GM18498 (cell line): ENCODE data around the gene VCAN.

ENCODE experiments used
- ATAC-seq: cut with Tn5 transposase; IDR thresholded peaks from one replicate; pipeline ENCODE4 v1.9.1; 2021; ENCODE audit warnings: mild to moderate bottlenecking, moderate library complexity; ENCODE audit not compliant: unreplicated experiment

Gene VCAN

DNA sequence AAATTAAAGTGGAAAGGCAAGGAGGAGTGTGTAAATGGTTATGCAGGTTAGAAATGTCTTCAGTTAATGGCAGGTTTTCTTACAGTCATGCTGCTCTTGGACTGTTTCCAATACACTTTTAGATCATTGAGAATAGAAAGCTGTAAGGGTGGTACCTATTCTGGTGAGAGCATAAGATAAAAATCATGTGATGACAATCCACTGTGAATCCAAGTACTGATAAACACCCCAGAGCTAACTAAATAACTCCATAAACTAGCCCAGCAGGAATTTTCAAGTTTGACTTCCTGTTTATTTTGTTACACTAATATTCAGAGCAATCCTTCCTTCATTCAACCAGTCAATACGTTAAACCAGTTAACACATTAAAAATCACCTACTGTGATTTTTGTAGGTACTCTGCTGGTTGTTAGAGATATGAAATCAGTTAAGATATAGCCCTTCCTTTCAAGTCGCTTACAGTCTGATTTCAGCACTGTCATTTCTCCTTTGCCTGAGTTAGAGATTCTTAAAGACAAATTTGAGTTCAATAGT, 22.6 kb downstream of the VCAN start:
- ATAC-seq = no peak

DNA sequence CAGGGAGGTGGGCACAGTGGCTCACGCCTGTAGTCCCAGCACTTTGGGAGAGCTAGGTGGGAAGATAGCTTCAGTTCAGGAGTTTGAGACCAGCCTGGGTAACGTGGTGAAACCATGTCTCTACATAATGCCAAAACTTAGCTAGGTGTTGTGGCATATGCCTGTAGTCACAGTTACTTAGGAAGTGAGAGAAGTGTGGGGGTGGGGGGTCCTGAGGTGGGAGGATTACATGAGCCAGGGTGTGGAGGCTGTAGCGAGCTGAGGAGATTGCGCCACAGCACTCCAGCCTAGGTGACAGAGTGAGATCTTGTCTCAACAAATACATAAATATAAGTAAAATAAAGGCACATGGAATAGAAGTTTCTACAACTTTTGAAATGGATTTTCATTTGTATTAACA, 23.1 kb downstream of the VCAN start:
- no peak for ATAC-seq

DNA sequence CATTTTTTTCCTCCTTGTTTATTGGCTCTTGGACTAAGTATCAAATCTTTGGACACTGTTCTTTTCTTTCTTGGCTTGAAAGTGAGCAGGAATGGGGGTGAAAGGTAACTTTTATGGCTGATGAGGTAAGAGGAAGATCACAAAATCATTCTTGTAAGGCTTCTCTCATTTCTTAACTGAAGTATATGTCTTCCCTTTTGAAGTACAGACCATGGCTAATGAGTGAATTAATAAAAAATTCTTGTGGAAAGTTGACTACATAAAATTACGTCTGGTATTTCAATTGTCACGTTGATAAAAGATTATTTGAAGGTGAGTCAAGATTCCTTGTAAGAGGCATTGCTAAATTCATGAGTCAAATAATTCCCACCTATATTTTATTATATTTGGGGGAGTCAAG, 25.1 kb downstream of the VCAN start:
- ATAC-seq = no peak

DNA sequence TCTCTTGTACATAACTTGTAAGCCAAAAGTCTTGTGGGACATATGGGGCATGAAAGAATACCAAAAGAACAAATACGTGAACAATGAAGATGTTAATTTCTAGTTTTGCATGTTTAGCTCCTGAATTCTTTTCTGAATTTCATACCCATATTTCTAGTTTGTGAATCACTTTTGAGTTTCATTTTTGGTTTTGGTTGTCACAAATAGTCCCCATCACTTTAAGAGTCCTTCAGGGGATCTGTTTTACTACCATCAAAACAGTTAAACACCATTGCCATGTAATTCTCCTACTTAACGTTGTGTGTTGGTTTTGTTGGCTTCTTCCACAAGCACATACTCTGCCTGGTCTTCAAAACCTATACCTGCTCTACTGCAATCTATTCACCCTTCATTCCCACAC, 27.0 kb downstream of the VCAN start:
- peak; percentile 69 for ATAC-seq

DNA sequence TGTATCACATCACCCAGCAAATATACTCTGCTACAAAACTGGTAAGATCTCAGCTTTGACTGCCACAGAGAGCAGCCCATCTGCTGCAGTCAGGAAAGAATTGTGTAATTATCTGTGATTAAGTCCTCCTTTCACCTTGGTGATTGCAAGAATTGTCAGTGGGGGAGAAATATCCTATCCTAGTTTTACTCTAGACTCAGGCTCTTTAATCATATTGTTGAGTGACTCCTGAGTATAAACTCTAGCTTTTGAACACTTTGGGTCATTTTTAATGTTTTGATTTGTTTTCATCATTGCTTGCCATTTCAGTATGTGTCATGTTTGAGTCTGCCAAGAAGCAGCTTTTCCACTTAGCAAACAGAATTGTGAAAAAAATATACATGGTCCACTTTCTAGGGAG, 32.1 kb downstream of the VCAN start:
- ATAC-seq = no peak

DNA sequence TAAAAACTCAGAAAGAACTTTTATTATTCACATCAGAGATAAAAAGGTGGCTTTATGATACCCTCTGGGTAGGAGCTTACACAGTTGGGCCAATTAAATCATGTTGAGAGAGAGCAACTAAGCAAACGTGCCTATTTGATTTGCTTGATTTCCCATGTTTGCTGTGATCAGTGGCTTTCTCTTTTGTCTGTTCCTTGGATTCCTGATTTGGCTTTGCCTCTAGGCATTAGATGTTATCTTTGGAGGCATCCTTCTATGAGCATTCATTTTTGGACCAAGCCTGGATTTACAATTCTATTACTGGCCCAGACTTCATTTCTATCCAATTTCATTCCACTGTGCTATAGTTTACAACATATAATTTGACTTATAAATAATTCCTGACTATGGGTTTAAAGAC, 35.9 kb downstream of the VCAN start:
- ATAC-seq = no peak

DNA sequence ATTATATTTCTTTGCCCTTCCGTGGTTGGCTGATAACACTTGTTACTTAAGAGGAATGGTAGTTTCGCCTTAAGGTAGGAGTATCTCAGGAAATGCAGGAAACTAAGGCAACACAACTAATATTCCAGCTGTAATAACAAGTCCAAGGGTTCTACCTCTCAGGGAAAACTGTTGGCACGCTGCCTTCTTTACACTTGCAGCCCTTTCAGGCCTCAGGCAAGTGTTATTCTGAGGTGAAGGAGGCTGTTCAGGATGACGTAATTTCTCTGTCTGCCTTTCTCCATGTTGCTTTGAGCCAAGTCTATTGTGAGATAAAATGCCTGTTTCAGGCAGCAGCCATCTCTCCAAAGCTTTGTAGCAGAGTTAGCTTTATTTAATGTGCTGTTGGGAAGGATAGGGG, 38.0 kb downstream of the VCAN start:
- no peak for ATAC-seq

DNA sequence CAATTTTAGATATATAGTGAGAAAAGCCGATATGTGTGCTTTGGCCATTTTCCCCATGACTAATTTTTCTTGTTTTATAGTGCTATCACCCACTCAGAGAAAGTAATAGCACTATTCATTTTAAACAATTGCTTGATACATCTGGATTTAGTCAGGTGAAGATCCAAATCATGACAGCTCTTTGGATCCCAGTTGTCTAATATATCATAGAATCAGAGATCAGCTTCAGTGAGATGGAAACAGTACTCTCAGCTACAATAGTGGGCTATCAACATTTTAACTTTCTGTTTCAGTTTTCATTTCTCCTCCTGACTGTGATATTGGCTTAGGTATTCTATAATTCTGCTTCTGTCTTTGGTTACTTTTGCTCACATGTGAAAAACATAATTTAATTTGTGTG, 38.7 kb downstream of the VCAN start:
- ATAC-seq = peak; percentile 93

DNA sequence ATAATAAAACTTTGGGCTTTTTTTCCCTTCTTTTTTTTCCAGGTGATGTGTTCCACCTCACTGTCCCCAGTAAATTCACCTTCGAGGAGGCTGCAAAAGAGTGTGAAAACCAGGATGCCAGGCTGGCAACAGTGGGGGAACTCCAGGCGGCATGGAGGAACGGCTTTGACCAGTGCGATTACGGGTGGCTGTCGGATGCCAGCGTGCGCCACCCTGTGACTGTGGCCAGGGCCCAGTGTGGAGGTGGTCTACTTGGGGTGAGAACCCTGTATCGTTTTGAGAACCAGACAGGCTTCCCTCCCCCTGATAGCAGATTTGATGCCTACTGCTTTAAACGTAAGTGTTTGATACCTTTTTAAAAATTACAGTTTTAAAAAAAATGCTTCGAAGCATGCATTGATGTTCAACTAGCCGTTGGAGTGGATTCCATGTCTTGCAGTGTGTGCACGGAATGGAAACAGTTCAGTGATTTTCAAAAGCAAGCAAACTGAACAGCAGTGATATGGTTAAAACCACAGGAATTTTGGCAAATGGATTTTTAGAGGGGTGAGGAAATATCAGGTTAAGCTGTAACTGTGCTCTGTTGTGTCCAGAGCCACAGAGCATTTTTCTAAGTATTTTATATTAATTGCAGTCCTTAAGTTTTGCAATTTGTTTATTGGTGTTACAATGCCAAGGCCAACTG, 40.7 kb downstream of the VCAN start:
- ATAC-seq = no peak

DNA sequence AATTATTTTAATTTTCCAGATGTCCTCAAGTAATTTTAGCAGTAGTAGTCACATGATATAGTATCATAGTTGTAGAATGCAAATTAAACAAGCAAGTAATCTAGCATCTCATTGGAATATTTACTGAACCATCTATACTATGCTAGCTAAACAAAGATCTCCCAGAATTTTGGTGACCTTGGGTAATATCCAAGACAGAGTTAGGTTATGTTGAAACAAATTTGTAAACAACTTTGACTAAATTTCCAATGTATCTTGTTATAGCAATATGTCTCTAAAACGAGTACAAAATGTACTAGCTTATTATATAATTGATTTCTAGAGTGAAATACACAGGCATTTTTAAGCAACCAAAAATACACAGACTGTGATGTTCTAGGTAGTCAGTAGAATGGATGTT, 41.5 kb downstream of the VCAN start:
- ATAC-seq = no peak

DNA sequence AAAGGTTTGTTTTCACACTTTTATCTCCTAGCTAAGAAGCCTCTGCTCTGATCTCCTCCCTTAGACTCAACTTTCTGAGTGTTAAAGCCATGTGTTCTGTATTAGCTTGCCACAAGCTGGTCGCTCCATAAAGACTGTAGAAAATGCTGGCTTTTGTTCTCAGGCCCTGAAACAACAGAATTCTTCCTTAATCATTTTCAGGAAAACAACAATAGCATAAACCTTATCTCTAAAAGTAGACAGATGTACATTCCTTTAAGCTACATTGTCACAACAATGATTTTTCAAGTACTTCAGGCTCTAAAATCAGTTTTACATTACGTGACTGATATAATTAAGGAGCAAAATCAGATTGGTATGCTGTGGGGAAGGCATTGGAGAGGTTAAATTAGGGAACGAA, 41.9 kb downstream of the VCAN start:
- ATAC-seq = no peak

DNA sequence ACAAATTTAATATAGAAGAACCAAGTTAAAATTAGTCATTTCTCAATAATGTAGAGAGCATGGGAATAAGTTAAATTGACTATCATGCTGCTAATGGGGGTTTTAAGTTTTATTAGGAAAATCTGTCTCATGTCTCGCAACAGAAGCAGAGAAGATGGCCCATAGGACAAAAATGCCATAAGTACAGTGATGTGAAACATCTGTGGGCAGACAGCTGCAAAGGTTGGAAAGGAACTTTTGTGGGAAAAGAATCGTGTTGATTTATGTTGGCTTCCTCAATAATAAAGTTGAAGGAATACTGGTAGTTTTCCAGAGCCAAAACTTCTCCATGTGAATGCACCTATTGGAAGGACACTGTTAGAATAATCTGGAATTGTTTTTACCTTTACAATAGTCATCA, 44.8 kb downstream of the VCAN start:
- ATAC-seq = no peak

DNA sequence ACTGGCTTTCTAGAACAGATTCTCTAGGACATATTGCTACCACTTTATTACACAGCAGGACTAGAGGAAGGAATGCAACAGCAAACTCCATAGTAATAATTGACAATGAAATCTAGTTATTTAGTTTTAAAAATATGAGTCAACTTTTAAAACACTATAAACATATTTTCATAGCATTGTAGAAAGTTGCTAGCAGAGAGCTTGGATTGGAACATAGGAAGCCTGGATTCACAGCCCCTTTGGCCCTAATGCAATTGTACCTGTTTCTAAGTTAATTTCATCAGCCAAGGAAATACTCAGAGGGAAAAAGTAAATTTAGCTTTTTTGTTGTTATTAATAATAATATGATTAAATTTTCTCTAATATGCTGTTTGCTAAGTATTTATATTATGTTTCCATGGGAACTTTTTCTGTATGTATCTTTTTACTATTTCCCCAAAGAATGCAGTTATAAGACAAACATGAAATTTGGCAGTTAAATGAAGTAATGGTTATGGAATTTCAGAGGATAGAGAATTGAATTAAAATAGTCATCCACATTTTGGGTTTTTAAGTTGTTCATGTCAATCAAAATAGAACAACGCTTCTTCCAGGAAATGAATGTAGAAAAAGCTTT, 45.6 kb downstream of the VCAN start:
- no peak for ATAC-seq

DNA sequence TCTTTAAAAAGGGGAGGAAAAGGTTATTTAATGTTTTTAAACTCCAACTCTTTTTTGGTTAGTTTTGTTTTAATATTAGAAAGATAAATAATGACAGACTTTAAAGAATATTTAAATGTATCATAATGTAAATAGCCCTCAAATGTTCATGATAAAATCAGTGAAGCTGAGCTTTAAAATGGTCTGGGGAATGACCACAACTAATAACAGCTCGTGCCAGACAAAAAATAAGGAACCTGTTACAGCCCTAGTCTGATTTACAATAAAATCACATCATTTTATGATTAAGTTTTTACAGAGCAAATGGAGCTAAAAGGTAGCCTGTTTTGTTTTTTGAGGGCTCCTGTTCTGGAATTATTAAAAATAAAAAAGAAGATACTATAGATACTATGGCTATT, 46.1 kb downstream of the VCAN start:
- ATAC-seq = no peak

DNA sequence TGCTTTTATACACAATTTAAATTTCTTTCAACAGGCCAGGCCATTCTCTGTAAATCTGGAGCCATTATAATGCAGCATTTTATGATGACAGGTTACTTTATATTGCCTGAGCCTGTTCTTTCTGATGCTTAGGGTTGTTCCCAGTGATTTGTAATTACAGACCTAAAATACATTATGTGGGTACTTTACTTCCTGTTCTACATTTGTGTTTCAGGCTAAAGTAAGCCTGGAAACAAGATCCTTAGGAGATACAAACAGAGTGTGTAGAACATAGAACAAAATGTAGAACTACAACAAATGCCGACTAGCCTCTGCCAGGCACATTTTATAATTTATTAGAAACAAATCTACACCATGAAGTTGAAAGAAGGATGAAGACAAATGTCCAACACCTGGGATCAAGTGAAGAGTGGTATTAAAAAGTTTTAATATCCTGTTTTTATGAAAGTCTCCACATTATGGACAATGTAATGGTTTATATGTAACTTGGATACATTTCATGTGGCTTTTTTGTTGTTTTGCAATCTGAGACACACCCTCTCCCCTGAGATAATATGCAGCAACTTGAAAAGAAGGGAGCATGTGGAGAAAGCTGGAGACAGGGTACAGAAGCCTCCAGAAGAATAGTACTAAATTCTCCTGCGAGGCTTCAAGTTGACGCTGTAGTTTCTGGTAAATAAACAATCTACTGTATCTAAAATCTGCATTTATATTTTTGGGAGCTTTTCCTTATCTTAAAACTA, 46.9 kb downstream of the VCAN start:
- ATAC-seq = no peak

DNA sequence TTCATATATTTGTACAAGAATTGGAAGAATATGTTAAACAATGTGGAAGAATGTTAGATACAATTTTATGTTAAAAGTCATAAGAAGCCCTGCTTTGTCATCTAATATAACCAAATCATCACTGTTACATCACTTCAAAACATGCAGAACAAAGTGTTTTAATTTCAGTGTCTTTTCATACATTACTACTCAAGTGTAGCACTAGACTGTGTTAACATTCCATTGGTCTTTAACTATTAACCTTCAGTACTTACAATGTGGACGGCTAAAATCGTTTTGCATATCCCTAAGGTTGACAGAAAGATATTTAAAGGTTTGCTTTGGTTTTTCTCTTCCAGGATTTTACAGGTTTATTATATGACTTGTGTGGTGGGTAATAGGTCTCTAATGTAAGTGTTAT, 50.9 kb downstream of the VCAN start:
- no peak for ATAC-seq

DNA sequence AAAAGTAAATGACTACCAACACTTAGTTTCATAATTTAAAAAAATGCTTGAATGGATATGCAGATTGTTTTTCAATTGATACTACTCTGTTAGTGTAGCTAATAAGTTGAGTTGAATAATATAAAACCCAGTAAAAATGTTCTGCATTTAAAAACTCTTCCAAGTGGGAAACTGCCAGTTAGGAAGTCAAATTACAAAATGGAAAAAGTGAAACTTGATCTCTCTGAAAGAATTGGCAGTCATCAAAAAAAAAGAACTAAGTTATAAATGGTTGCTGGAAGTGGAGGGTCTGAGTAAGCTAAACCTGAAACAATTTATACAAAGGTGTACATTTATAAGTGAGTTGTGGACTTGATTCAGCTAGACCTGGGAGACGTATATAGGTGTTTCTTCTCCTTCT, 52.4 kb downstream of the VCAN start:
- ATAC-seq = no peak

DNA sequence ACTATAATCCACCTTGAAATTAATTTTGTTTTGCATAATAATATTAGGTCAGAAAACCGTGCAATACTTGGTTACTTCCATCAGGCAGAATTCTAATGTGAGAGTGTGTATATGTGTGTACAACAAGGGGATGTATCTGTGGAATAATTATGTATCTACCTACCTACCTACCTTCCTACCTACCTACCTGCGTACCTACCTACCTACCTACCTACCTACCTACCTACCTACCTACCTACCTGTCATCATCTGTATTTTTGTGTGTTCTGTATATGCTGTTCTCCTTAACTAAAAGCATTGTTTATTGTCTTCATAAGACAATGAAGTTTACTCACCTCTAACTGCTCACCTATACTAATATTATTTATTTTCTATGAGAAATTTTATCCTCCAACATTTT, 52.8 kb downstream of the VCAN start:
- ATAC-seq = no peak

DNA sequence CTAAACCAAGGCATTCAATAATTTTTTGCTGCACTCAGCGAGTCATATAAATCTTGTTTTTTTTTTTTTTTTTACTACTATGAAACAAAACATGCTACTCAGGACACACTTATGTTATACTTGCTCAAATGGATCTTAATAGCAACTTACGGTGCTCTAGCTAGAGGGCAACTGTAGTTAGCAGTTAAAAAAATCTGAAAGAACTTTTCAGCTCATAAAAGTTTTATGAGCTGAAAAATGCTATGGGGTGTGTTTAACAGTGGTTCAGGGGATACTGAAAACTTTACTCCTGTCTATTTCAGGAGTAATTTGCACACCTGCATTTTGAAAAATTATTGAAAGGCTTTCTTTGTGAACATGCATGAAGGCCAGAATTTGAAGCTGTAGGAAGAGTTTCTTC, 53.4 kb downstream of the VCAN start:
- no peak for ATAC-seq

DNA sequence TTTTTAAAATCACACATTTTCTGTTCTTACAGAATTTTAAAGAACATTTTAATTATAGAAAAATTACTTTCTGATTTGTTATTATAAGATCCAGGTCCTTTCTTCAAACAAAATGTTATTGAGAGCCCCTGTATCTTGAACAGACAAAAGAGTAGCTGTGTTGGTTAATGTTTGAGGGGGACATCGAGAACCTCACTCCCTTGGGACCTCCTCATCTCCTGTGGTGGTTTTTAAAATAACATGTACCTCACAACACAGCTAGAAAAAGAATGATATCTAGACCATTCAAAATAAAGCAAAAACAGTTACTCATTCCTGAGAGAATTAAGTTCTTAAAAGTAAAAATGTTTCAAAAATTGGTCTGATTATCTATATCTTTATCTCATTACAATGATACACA, 54.7 kb downstream of the VCAN start:
- ATAC-seq = no peak

DNA sequence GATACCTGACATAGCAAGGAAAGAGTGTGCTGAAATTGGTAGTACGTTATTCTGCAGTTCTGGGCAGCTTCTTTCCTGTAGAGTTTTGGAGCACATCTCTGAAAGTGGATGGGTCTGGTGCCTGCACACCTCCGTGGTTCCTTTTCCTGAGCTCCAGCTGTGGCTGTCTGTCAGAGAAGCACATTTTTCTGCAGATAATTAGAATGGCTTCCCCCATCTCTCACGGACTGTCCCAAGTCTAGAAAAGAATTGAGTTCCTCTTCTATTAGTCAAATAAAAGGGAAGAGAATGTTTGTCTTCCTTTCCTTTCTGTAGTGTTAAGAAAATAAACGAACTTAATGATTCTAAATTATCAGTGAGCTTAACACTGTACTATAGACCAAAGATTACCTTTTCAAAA, 55.7 kb downstream of the VCAN start:
- no peak for ATAC-seq
